NCI-H748 (cell line): ENCODE measurements around the gene POU4F3.

ENCODE experiments used
- DNase-seq: peaks from one replicate; lab custom pipeline; 2025; ENCODE audit not compliant: unreplicated experiment; lab: John Stamatoyannopoulos, UW

POU4F3 gene

GRCh38 chr5:146390469-146390868 is 51.8 kb downstream of the POU4F3 start:
- no peak for DNase-seq
